H1 (cell line): ENCODE measurements around the gene CDKN2A. TPM values are rescaled to one million over a fixed set of nuclear protein-coding genes. Genes with fewer than 3 reads are reported as not detected.

Experiments used
- CEBPB ChIP-seq: IDR thresholded peaks from 2 replicates; pipeline ENCODE4 v1.6.1; 2012; ENCODE audit warnings: low read depth, low read length
- CTCF ChIP-seq, 3 experiments: IDR thresholded peaks; 1 replicate in 2 of 3; 2 replicates in 1 of 3; pipeline versions ENCODE4 v1.5.1 to v1.6.1; 2011; ENCODE audit warnings: low read length in 3 of 3, mild to moderate bottlenecking in 3 of 3, inconsistent platforms in 2 of 3, low read depth in 1 of 3, moderate library complexity in 1 of 3; ENCODE audit not compliant: insufficient read depth in 1 of 3; ENCODE audit errors: control extremely low read depth in 1 of 3
- EZH2 ChIP-seq: fragments of 200-600 bp; sonication (generic); IDR thresholded peaks from 2 replicates; pipeline ENCODE4 v1.7.1; 2012; ENCODE audit warnings: low read depth, mild to moderate bottlenecking, moderate library complexity, low read length, inconsistent platforms; ENCODE audit not compliant: severe bottlenecking
- MAX ChIP-seq: IDR thresholded peaks from 2 replicates; pipeline ENCODE4 v1.6.1; 2012; ENCODE audit warnings: inconsistent platforms
- RAD21 ChIP-seq, 2 experiments: IDR thresholded peaks in 1 of 2; conservative IDR thresholded peaks in 1 of 2; 2 replicates each; pipeline ENCODE4 v1.6.1; 2011; ENCODE audit warnings: low read depth in 2 of 2, low read length in 2 of 2, improper control_type of control experiment in 1 of 2, inconsistent platforms in 1 of 2, mild to moderate bottlenecking in 1 of 2, moderate library complexity in 1 of 2
- RBBP5 ChIP-seq: IDR thresholded peaks from 2 replicates; pipeline ENCODE4 v1.7.1; 2012; ENCODE audit warnings: low read depth, mild to moderate bottlenecking, inconsistent platforms, low read length, moderate library complexity, borderline replicate concordance
- RFX5 ChIP-seq: IDR thresholded peaks from 2 replicates; pipeline ENCODE4 v1.6.1; 2011; ENCODE audit warnings: low read depth, low read length, improper control_type of control experiment, borderline replicate concordance
- SUZ12 ChIP-seq: fragments of 200-600 bp; sonication (generic); IDR thresholded peaks from 2 replicates; pipeline ENCODE4 v1.6.1; 2012; ENCODE audit warnings: mild to moderate bottlenecking, inconsistent platforms, low read length, moderate library complexity, mixed read lengths
- YY1 ChIP-seq: IDR thresholded peaks from 2 replicates; pipeline ENCODE4 v1.6.1; 2011; ENCODE audit warnings: low read depth, mild to moderate bottlenecking, low read length
- ZNF274 ChIP-seq: IDR thresholded peaks from 2 replicates; pipeline ENCODE4 v1.7.0; 2012; ENCODE audit warnings: low read length, borderline replicate concordance; ENCODE audit errors: extremely low read depth
- polyA plus RNA-seq, 7 experiments: library from polyadenylated mRNA; depleted of rRNA in 3 of 7; stranded (reverse) in 5 of 7; unstranded in 2 of 7; fragments of >200 nt in 5 of 7; fragments of 200-250 nt in 2 of 7; gene quantifications; 1 replicate in 5 of 7; 2 replicates in 1 of 7; 4 replicates in 1 of 7; pipeline versions ENCODE4 v1.2.1 to v1.2.3, GENCODE V29; 2011 to 2013; ENCODE audit warnings: missing spikeins in 2 of 7, mixed read lengths in 2 of 7
- total RNA-seq: library from RNA; stranded (reverse); fragmentation: NEBNext Ultra II Directional; extraction: Animal tissue kit (Norgen Biotek cat#: 25700); gene quantifications from 2 replicates; pipeline ENCODE4 v1.2.1, GENCODE V29; 2021

The CDKN2A gene
- total and polyA plus RNA-seq, 2 of the 8 experiments (the other 6 are each of a cell fraction or from before 2014, with no cell fraction given): 0.51 to 0.73 TPM

- TF ChIP-seq SUZ12 (peak; percentile 89), RBBP5 (no peak; the same call in 1 of the 2 replicates), YY1 (no peak), MAX (no peak), CEBPB (no peak), RAD21 (IDR thresholded peaks at IDR 0.05 in 1 of 2, conservative IDR thresholded peaks at IDR 0.05 in 1 of 2; ENCODE audit: low read depth in 2 of 2, low read length in 2 of 2) (no peak), CTCF (IDR thresholded peaks at IDR 0.05; ENCODE audit: control extremely low read depth in 1 of 3, insufficient read depth in 1 of 3, low read depth in 1 of 3, low read length in 3 of 3) (peak in 1 of 3 experiments; percentile 4; a peak in 1 of 4 replicates), RFX5 (no peak), EZH2 (peak; percentile 84), ZNF274 (no peak)
These were observed at the start of gene CDKN2A (continued) for GRCh38 chr9:21993893-21994555.
